ENCODE measurements around the gene CISD2.
"Not testable (repeated sequence)": the region's sequence is repeated elsewhere in the genome, so short reads cannot be mapped to it uniquely, and the experiment has no call there.

CISD2 gene

GRCh38 chr4:102901804-102902203 is 33.0 kb downstream of the CISD2 start:
- no peak for DNase-seq (ENCODE audit: low read depth in 3 of 3, low spot score in 1 of 3)

GRCh38 chr4:102918859-102919258 is 50.1 kb downstream of the CISD2 start:
- DNase-seq (ENCODE audit: low read depth in 3 of 3, low spot score in 1 of 3), result no peak

GRCh38 chr4:102919697-102920096 is 50.9 kb downstream of the CISD2 start:
- not testable (repeated sequence) for DNase-seq (ENCODE audit: low read depth in 3 of 3, low spot score in 1 of 3)

GRCh38 chr4:102935716-102936115 is 66.9 kb downstream of the CISD2 start:
- no peak for DNase-seq (ENCODE audit: low read depth in 3 of 3, low spot score in 1 of 3)

- not testable (repeated sequence) for DNase-seq (ENCODE audit: low read depth in 3 of 3, low spot score in 1 of 3)
Measured at GRCh38 chr4:102938063-102938462, 69.3 kb downstream of the CISD2 start.

Measured in stimulated activated CD4-positive, alpha-beta T cell treated with anti-CD3 and anti-CD28 coated beads, TNF-alpha, amount 100 ng/mL, for 1 hour (primary cell).